Measurements from ENCODE around the gene EXOC3.

EXOC3 gene

DNA sequence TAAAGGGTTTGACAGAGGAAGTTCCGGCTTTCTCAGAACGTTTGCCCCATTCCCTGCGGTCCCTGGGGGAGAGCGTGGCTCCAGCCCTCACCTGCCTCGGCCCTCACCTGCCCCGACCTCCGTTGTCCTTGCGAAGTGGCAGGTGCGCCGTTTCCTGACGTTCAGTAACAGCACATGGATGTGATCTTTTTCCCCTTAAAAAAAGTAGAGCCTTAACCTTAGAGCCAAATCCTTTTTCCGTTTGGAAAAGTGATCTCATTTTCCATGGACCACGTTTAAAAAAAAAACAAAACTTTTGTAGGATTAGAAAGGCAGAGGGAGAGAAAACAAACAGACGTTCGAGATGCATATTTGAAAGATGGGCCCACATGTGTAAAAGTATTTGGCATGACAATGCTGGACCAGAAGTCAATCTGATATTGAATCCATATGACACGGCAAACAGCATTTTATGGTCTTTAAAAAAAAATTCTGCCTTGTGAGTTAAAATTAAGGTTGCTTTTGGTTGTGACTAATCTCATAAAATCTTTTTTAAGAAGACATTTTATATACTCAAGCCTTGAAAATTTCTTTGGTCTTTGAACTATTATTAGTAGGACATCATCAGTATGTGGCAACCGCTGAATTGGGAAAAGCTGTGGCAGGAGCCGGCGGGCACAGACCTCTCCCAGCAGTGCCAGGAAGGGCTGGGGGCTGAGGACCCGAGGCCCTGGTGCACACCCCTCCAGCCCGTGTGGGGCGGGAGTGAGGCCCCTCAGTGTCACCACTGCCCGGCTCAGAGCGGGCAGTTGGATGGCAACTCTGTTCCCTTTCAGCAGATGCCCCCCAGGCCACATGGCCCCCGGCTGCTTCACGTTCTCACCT is 42.5 kb upstream of the EXOC3 start:
- TF ChIP-seq SIN3A (IDR thresholded peaks at IDR 0.05; ENCODE audit: borderline replicate concordance, insufficient read depth, low read length) (no peak), TAF1 (IDR thresholded peaks at IDR 0.05; ENCODE audit: borderline replicate concordance, insufficient read depth, low read length) (no peak), POLR2AphosphoS5 (IDR thresholded peaks at IDR 0.05; ENCODE audit: low read depth, low read length) (no peak), FOXP2 (optimal IDR thresholded peaks at IDR 0.05; ENCODE audit: borderline replicate concordance, extremely low read depth, extremely low read length, insufficient read depth) (no peak)
- TF ChIP-seq, protein P1, sequence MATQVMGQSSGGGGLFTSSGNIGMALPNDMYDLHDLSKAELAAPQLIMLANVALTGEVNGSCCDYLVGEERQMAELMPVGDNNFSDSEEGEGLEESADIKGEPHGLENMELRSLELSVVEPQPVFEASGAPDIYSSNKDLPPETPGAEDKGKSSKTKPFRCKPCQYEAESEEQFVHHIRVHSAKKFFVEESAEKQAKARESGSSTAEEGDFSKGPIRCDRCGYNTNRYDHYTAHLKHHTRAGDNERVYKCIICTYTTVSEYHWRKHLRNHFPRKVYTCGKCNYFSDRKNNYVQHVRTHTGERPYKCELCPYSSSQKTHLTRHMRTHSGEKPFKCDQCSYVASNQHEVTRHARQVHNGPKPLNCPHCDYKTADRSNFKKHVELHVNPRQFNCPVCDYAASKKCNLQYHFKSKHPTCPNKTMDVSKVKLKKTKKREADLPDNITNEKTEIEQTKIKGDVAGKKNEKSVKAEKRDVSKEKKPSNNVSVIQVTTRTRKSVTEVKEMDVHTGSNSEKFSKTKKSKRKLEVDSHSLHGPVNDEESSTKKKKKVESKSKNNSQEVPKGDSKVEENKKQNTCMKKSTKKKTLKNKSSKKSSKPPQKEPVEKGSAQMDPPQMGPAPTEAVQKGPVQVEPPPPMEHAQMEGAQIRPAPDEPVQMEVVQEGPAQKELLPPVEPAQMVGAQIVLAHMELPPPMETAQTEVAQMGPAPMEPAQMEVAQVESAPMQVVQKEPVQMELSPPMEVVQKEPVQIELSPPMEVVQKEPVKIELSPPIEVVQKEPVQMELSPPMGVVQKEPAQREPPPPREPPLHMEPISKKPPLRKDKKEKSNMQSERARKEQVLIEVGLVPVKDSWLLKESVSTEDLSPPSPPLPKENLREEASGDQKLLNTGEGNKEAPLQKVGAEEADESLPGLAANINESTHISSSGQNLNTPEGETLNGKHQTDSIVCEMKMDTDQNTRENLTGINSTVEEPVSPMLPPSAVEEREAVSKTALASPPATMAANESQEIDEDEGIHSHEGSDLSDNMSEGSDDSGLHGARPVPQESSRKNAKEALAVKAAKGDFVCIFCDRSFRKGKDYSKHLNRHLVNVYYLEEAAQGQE (IDR thresholded peaks at IDR 0.05; ENCODE audit: insufficient read depth in 1 of 2, low read depth in 2 of 2, low read length in 2 of 2) = no peak

DNA sequence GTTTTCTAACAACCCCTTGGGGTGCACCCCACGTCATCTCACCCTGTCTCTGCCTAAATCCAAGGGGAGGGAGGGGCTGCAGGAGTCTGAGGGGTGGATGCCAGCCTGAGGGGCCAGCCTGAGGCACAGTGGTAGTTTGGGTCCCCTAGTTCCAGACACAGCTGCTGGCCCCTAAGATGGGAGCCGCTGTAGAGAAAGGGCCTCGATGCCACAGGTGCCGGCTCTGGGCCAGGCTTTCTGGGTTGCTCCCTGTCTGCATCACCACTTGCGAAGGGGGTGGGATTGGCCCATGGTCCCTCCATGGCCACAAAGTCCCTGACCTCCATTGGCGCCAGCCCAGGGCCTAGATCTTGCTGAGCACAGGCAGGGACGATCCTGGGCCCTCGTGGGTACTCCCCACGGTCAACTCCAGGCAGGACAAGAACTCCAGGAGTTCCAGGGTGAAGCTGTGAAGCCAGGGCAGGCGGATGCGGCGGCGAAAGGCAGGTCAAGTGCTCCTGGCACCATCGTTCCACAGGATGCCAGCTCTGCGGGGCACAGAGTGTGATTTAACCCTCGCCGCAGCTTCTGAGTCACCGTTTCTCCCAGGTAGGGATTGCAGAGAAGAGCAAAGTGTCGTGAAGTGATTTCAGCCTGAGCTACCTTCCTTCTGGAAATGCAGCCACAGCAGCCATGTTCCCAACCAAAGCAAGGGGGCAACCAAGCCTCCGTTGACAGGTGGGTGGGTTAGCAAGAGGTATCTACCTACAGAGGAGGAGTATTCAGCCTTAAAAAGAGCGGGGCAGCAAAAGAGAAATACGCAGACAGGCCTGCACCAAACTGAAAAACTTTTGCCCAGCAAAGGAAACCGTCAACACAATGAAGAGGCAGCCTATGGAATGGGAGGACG is 41.6 kb upstream of the EXOC3 start:
- TF ChIP-seq SIN3A (IDR thresholded peaks at IDR 0.05; ENCODE audit: borderline replicate concordance, insufficient read depth, low read length) = no peak
- no peak for TF ChIP-seq POLR2AphosphoS5 (IDR thresholded peaks at IDR 0.05; ENCODE audit: low read depth, low read length)
- TF ChIP-seq, protein P1 (IDR thresholded peaks at IDR 0.05; ENCODE audit: insufficient read depth in 1 of 2, low read depth in 2 of 2, low read length in 2 of 2) = no peak

DNA sequence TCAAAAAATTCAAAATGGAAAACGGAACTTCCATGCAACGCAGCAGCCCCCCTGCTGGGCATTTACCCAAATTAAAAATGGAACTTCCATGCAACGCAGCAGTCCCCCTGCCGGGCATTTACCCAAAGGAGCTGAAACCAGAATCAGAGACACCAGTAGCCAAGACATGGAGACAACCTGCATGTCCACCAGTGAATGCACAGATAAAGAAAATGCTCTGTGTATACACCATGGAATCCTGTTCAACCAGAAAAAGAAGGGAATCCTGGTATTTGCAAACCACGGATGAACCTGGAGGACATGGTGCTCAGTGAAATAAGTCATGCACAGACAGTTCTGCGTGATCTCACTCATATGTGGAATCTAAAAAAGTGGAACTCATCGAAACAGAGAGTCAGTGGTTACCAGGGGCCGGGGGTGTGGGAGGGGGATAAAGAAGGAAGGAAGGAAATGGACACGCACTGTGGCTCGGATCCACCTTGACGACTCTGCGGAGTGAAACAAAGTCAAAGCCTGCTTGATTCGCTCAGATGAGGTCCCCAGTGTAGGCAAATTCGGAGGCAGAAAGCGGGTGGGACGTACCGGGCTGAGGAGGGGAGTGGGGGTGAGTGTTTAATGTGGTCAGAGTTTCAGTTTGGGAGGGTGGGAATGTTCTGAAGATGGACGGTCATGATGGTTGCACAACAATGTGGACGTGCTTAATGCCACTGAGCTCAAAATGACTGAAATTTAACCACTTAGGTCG is 40.2 kb upstream of the EXOC3 start:
- no peak for TF ChIP-seq SIN3A (IDR thresholded peaks at IDR 0.05; ENCODE audit: borderline replicate concordance, insufficient read depth, low read length)
- TF ChIP-seq FOXP2 (optimal IDR thresholded peaks at IDR 0.05; ENCODE audit: borderline replicate concordance, extremely low read depth, extremely low read length, insufficient read depth) = no peak
- no peak for TF ChIP-seq POLR2AphosphoS5 (IDR thresholded peaks at IDR 0.05; ENCODE audit: low read depth, low read length)
- TF ChIP-seq TAF1 (IDR thresholded peaks at IDR 0.05; ENCODE audit: borderline replicate concordance, insufficient read depth, low read length) = no peak
- TF ChIP-seq, protein P1 (IDR thresholded peaks at IDR 0.05; ENCODE audit: insufficient read depth in 1 of 2, low read depth in 2 of 2, low read length in 2 of 2) = no peak

DNA sequence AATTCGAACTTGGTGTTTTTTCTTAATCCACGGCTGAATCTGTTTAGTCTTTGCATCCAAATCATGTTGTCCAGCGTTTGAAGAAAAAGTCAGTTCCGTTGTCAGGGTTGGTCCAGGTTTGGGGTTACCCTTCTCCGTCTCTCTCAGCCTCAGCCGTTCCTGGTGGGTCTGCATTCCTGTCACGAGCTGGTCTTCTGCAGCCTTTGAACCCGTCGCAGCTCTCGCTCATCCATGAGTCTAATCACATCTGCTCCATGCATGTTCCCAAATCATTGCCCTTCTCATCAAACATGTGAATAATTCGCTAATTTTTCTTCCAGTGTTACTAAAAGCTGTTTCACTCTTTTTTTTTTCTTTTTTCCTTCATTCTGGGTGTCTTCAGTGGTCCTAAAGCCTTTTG is 39.0 kb upstream of the EXOC3 start:
- TF ChIP-seq POLR2AphosphoS5 (IDR thresholded peaks at IDR 0.05; ENCODE audit: low read depth, low read length) = no peak
- TF ChIP-seq, protein P1 (IDR thresholded peaks at IDR 0.05; ENCODE audit: insufficient read depth in 1 of 2, low read depth in 2 of 2, low read length in 2 of 2) = no peak
- TF ChIP-seq TAF1 (IDR thresholded peaks at IDR 0.05; ENCODE audit: borderline replicate concordance, insufficient read depth, low read length) = no peak
- TF ChIP-seq SIN3A (IDR thresholded peaks at IDR 0.05; ENCODE audit: borderline replicate concordance, insufficient read depth, low read length) = no peak
- TF ChIP-seq FOXP2 (optimal IDR thresholded peaks at IDR 0.05; ENCODE audit: borderline replicate concordance, extremely low read depth, extremely low read length, insufficient read depth) = no peak

Measured in PFSK-1 (cell line).